HCT116 (cell line): ENCODE measurements around the gene SLFN14. TPM values are rescaled to one million over a fixed set of nuclear protein-coding genes. Genes with fewer than 3 reads are reported as not detected.

Source experiments
- ATAC-seq: fragments of 200-7000 bp; cut with Tn5 transposase; 2 replicates; pipeline ENCODE4 v1.9.1; 2020; ENCODE audit warnings: mild to moderate bottlenecking, moderate library complexity
- BruUV-seq: library from RNA; stranded (reverse); fragments of 400-500 nt; replicated peaks from 2 replicates; lab custom pipeline; 2021; lab: Mats Ljungman, UMichigan
- CTCF ChIA-PET: fragments of 300-600 bp; sonication (Branson Sonifier 250); formaldehyde crosslinking; loops from one replicate; lab custom pipeline; 2021; ENCODE audit warnings: antibody characterized with exemption; lab: Charles Lee
- POLR2A ChIA-PET: fragments of 300-600, 350-600 bp; sonication (Branson Sonifier 250); formaldehyde crosslinking; loops from one replicate; lab custom pipeline; 2021; ENCODE audit warnings: antibody characterized with exemption; lab: Charles Lee
- RAD21 ChIA-PET, 2 experiments: fragments of 300-600 bp; sonication (Branson Sonifier 250); formaldehyde crosslinking; loops; one replicate each; lab custom pipeline; 2023; ENCODE audit warnings: low total read pairs in 2 of 2; ENCODE audit not compliant: uncharacterized antibody in 2 of 2, unreplicated experiment in 2 of 2, low non-redundant PET in 1 of 2; lab: Charles Lee
- DNase-seq: peaks from one replicate; pipeline ENCODE4 v3.0.0-alpha.2; 2010; ENCODE audit warnings: low read depth, low spot score
- H2AFZ ChIP-seq: fragments of 200-600 bp; shearing (Covaris generic), sonication (generic); 2 replicates; pipeline ENCODE4 v1.6.1; 2017; ENCODE audit warnings: low read depth, mixed run types, mixed read lengths, antibody characterized with exemption, low read length; ENCODE audit not compliant: poor library complexity, severe bottlenecking
- H3K27ac ChIP-seq: 2 replicates; pipeline ENCODE4 v1.5.1; 2012; ENCODE audit warnings: low read depth, low read length
- H3K27me3 ChIP-seq: fragments of 200-600 bp; sonication (generic); 2 replicates; pipeline ENCODE4 v1.6.1; 2016; ENCODE audit warnings: mixed run types, low read length, mixed read lengths; ENCODE audit not compliant: insufficient read depth
- H3K36me3 ChIP-seq, 2 experiments: fragments of 200-500 bp in 1 of 2; fragments of 200-600 bp in 1 of 2; sonication (Bioruptor generic) in 1 of 2; sonication (generic) in 1 of 2; 2 replicates each; pipeline versions ENCODE4 v1.5.1 to v1.6.1; 2014 to 2016; ENCODE audit warnings: low read length in 2 of 2, inconsistent platforms in 1 of 2, mixed read lengths in 1 of 2, mixed run types in 1 of 2; ENCODE audit not compliant: insufficient read depth in 2 of 2, control insufficient read depth in 1 of 2
- H3K4me1 ChIP-seq, 2 experiments: fragments of 200-600 bp in 1 of 2; sonication (generic) in 1 of 2; 2 replicates each; pipeline versions ENCODE4 v1.5.1 to v1.6.1; 2012 to 2017; ENCODE audit warnings: low read length in 2 of 2, inconsistent platforms in 1 of 2, mild to moderate bottlenecking in 1 of 2, mixed read lengths in 1 of 2, mixed run types in 1 of 2, moderate library complexity in 1 of 2; ENCODE audit not compliant: insufficient read depth in 2 of 2, control insufficient read depth in 1 of 2
- H3K4me2 ChIP-seq: fragments of 200-600 bp; sonication (generic); 2 replicates; pipeline ENCODE4 v1.6.1; 2017; ENCODE audit warnings: mixed run types, low read length, mixed read lengths
- H3K4me3 ChIP-seq, 2 experiments: fragments of 200-600 bp in 1 of 2; sonication (generic) in 1 of 2; replicated peaks in 1 of 2; 2 replicates each; pipeline ENCODE4 v1.5.1; 2011 to 2016; ENCODE audit warnings: low read length in 2 of 2, control low read depth in 1 of 2, low read depth in 1 of 2, mild to moderate bottlenecking in 1 of 2, mixed read lengths in 1 of 2, mixed run types in 1 of 2
- H3K79me2 ChIP-seq: fragments of 200-600 bp; sonication (generic); 2 replicates; pipeline ENCODE4 v1.6.1; 2017; ENCODE audit warnings: mild to moderate bottlenecking, mixed run types, low read length, moderate library complexity, mixed read lengths; ENCODE audit not compliant: insufficient read depth
- H3K9ac ChIP-seq: fragments of 200-600 bp; sonication (generic); 2 replicates; pipeline ENCODE4 v1.6.1; 2016; ENCODE audit warnings: low read length, mixed read lengths
- H3K9me2 ChIP-seq: fragments of 200-600 bp; sonication (generic), shearing (Covaris generic); 2 replicates; pipeline ENCODE4 v1.6.1; 2017; ENCODE audit warnings: mixed run types, mild to moderate bottlenecking, moderate library complexity; ENCODE audit not compliant: insufficient read depth
- H3K9me3 ChIP-seq, 2 experiments: fragments of 200-500 bp in 1 of 2; fragments of 200-600 bp in 1 of 2; sonication (Bioruptor generic) in 1 of 2; sonication (generic) in 1 of 2; 2 replicates each; pipeline ENCODE4 v1.6.1; 2014 to 2017; ENCODE audit warnings: low read length in 2 of 2, mixed read lengths in 2 of 2, inconsistent platforms in 1 of 2, low read depth in 1 of 2, mild to moderate bottlenecking in 1 of 2, mixed run types in 1 of 2, moderate library complexity in 1 of 2; ENCODE audit not compliant: control insufficient read depth in 1 of 2, insufficient read depth in 1 of 2
- H4K20me1 ChIP-seq: fragments of 200-600 bp; sonication (generic), shearing (Covaris generic); 2 replicates; pipeline ENCODE4 v1.6.1; 2017; ENCODE audit warnings: mixed run types, mild to moderate bottlenecking, moderate library complexity; ENCODE audit not compliant: insufficient read depth
- CBX3 ChIP-seq: IDR thresholded peaks from 2 replicates; pipeline ENCODE4 v1.6.1; 2012; ENCODE audit warnings: low read depth
- CTCF ChIP-seq, 3 experiments: fragments of 200-600 bp in 1 of 3; sonication (generic) in 1 of 3; IDR thresholded peaks in 2 of 3; conservative IDR thresholded peaks in 1 of 3; 2 replicates each; pipeline ENCODE4 v1.5.1; 2012 to 2017; ENCODE audit warnings: low read depth in 2 of 3, low read length in 2 of 3, antibody characterized with exemption in 1 of 3, borderline replicate concordance in 1 of 3, control low read depth in 1 of 3, mild to moderate bottlenecking in 1 of 3, mixed read lengths in 1 of 3, mixed run types in 1 of 3, moderate library complexity in 1 of 3; ENCODE audit not compliant: insufficient read depth in 1 of 3
- EGR1 ChIP-seq: IDR thresholded peaks from 2 replicates; pipeline ENCODE4 v1.6.1; 2012; ENCODE audit warnings: low read depth
- ELF1 ChIP-seq: IDR thresholded peaks from 2 replicates; pipeline ENCODE4 v1.6.1; 2012; ENCODE audit warnings: low read depth, borderline replicate concordance
- MAX ChIP-seq: IDR thresholded peaks from 2 replicates; pipeline ENCODE4 v1.6.1; 2012
- POLR2A ChIP-seq: IDR thresholded peaks from 2 replicates; pipeline ENCODE4 v1.7.0; 2011; ENCODE audit warnings: borderline replicate concordance; ENCODE audit not compliant: insufficient read depth, insufficient read length; ENCODE audit errors: extremely low read depth
- REST ChIP-seq: IDR thresholded peaks from 2 replicates; pipeline ENCODE4 v1.6.1; 2012; ENCODE audit warnings: low read depth
- SRF ChIP-seq: IDR thresholded peaks from 2 replicates; pipeline ENCODE4 v1.6.1; 2012; ENCODE audit warnings: low read depth
- YY1 ChIP-seq: IDR thresholded peaks from 2 replicates; pipeline ENCODE4 v1.6.1; 2011; ENCODE audit warnings: low read length, low read depth, moderate library complexity, mild to moderate bottlenecking; ENCODE audit not compliant: insufficient replicate concordance; ENCODE audit errors: extremely low read depth
- ZBTB33 ChIP-seq: IDR thresholded peaks from 2 replicates; pipeline ENCODE4 v1.6.1; 2011; ENCODE audit warnings: mild to moderate bottlenecking, low read length, moderate library complexity; ENCODE audit not compliant: insufficient replicate concordance; ENCODE audit errors: extremely low read depth
- ZFX ChIP-seq: fragments of 450-650 bp; IDR thresholded peaks from 2 replicates; pipeline ENCODE4 v1.6.1; 2017
- ZNF274 ChIP-seq: fragments of 200-500 bp; sonication (Bioruptor generic); IDR thresholded peaks from 2 replicates; pipeline ENCODE4 v1.6.1; 2014; ENCODE audit warnings: mild to moderate bottlenecking, low read depth, low read length, inconsistent platforms
- intact Hi-C: fragments of 100-400 bp; cut with micrococcal nuclease; formaldehyde crosslinking; loops from 2 replicates; pipeline ENCODE4 v1.10.0; 2022
- total RNA-seq: library from RNA; stranded (reverse); gene quantifications from one replicate; pipeline ENCODE4 v1.2.1, GENCODE V29; 2021; ENCODE audit not compliant: unreplicated experiment

The SLFN14 gene
- total RNA-seq, 1 experiment from 2014 or later: not detected

- intact Hi-C loops: no loop called here
- H3K9me2 ChIP-seq: no peaks in the 10 kb centered on the region
- POLR2A ChIA-PET: interaction anchor here (0.9 kb wide), 1 partner anchor 15 kb away, joined by 3 read pairs; no protein-coding TSS in a partner anchor
- no TSS peak for BruUV-seq
- RAD21 ChIA-PET: no interaction called here
- DNase-seq (no peak), ATAC-seq (no peak)
- H3K79me2 ChIP-seq: peaks cover 14% of the 10 kb centered on the region; the same call in 1 of the 2 replicates
- no peak overlapping the region for H2AFZ ChIP-seq
- H3K9me3 ChIP-seq: no peaks in the 10 kb centered on the region
- H3K4me1 ChIP-seq: no peaks in the 10 kb centered on the region
- TF ChIP-seq YY1 (no peak), SRF (no peak), ZBTB33 (no peak), CBX3 (no peak)
- CTCF ChIA-PET: no interaction called here
- H3K27me3 ChIP-seq: no peaks in the 10 kb centered on the region
- no peaks in the 10 kb centered on the region for H4K20me1 ChIP-seq
- no peak overlapping the region for H3K4me3 ChIP-seq
- no peak overlapping the region for H3K9ac ChIP-seq
- peaks cover 30 to 50% of the 10 kb centered on the region in 2 experiments; a peak in 3 of 4 replicates for H3K36me3 ChIP-seq
- H3K27ac ChIP-seq: no peak overlapping the region
- H3K4me2 ChIP-seq: no peak overlapping the region
Measured at GRCh38 chr17:35607239-35607847, 46.7 kb upstream of the SLFN14 start.

GRCh38 chr17:35605678-35606077, 45.1 kb upstream of the SLFN14 start:
- Histone ChIP-seq H3K4me2 (no peak overlapping the region), H3K9me3 (no peaks in the 10 kb centered on the region), H3K36me3 (peaks cover 31 to 51% of the 10 kb centered on the region in 2 experiments; a peak in 3 of 4 replicates), H2AFZ (no peak overlapping the region), H3K27me3 (no peaks in the 10 kb centered on the region), H3K4me3 (no peak overlapping the region), H4K20me1 (no peaks in the 10 kb centered on the region), H3K79me2 (peaks cover 28% of the 10 kb centered on the region; the same call in 1 of the 2 replicates), H3K27ac (no peak overlapping the region), H3K9me2 (no peaks in the 10 kb centered on the region), H3K9ac (no peak overlapping the region), H3K4me1 (no peaks in the 10 kb centered on the region)
- POLR2A ChIA-PET: no interaction called here
- DNase-seq (no peak), ATAC-seq (no peak)
- intact Hi-C loops: no loop called here
- CTCF ChIA-PET: no interaction called here
- no TSS peak for BruUV-seq
- RAD21 ChIA-PET: no interaction called here
- TF ChIP-seq REST: no peak
- no peak for TF ChIP-seq ELF1
- TF ChIP-seq ZFX: no peak
- TF ChIP-seq POLR2A: no peak
- no peak for TF ChIP-seq CTCF (IDR thresholded peaks at IDR 0.05 in 2 of 3, conservative IDR thresholded peaks at IDR 0.05 in 1 of 3; ENCODE audit: borderline replicate concordance in 1 of 3, insufficient read depth in 1 of 3, low read depth in 2 of 3, low read length in 2 of 3)
- TF ChIP-seq EGR1: no peak
- TF ChIP-seq MAX: no peak
- no peak for TF ChIP-seq ZNF274
